Esophagus squamous epithelium (tissue), 5 donors: ENCODE measurements around the gene TBC1D10A. TPM values are rescaled to one million over a fixed set of nuclear protein-coding genes. Genes with fewer than 3 reads are reported as not detected.
A peak's percentile ranks its signal among the peaks of the same experiment; 100 is the strongest.

Source experiments
- DNase-seq: peaks from one replicate; lab custom pipeline; 2025; lab: John Stamatoyannopoulos, UW
- H3K27ac ChIP-seq, 4 donors: fragments of 200-600 bp; sonication (generic); one replicate each; pipeline ENCODE4 v1.5.1; 2016 to 2019; ENCODE audit warnings: mild to moderate bottlenecking in 1 of 4
- H3K27me3 ChIP-seq, 4 donors: fragments of 200-600 bp; sonication (generic); 1 replicate in 3 of 4; 2 replicates in 1 of 4; pipeline versions ENCODE4 v1.5.1 to v1.6.0; 2017 to 2021; ENCODE audit warnings: antibody characterized with exemption in 1 of 4
- H3K36me3 ChIP-seq, 3 donors: fragments of 200-600 bp; sonication (generic); one replicate each; pipeline ENCODE4 v1.5.1; 2016 to 2019
- H3K4me1 ChIP-seq, 3 donors: fragments of 200-600 bp; sonication (generic); one replicate each; pipeline ENCODE4 v1.5.1; 2017 to 2019
- H3K4me3 ChIP-seq, 4 donors: fragments of 200-600 bp; sonication (generic); 1 replicate in 3 of 4; 2 replicates in 1 of 4; pipeline ENCODE4 v1.5.1; 2016 to 2019; ENCODE audit warnings: mild to moderate bottlenecking in 2 of 4, moderate library complexity in 1 of 4
- H3K9me3 ChIP-seq, 3 donors: fragments of 200-600 bp; sonication (generic); one replicate each; pipeline ENCODE4 v1.5.1; 2016 to 2019
- CTCF ChIP-seq, 6 experiments: fragments of 450-650 bp in 4 of 6; fragments of 200-600 bp in 2 of 6; sonication (generic) in 2 of 6; IDR thresholded peaks; one replicate each; pipeline ENCODE4 v1.5.1; 2016 to 2019; ENCODE audit warnings: antibody characterized with exemption in 6 of 6, mild to moderate bottlenecking in 4 of 6, moderate library complexity in 4 of 6
- POLR2A ChIP-seq, 4 donors: fragments of 450-650 bp; IDR thresholded peaks; one replicate each; pipeline ENCODE4 v1.6.1; 2017; ENCODE audit warnings: antibody characterized with exemption in 4 of 4, mild to moderate bottlenecking in 4 of 4, moderate library complexity in 3 of 4
- WGBS, 2 donors: methylation state at CpG; one replicate each; pipeline ENCODE4 v1.1.5; 2018; 5-methylcytosine and 5-hydroxymethylcytosine counted together
- intact Hi-C: fragments of 100-400 bp; cut with DNase I; formaldehyde crosslinking; loops from one replicate; pipeline ENCODE4 v1.15.0; 2022
- total RNA-seq, 4 donors: library from RNA; depleted of rRNA; stranded (reverse); fragments of >200 nt; gene quantifications; one replicate each; pipeline ENCODE4 v1.1.0, GENCODE V29; 2016
- donor health status: DM: yes; HTN: yes; CAD: no.

The TBC1D10A gene
- total RNA-seq, 4 donors from 2014 or later, result 40.7 to 55.1 (median 47.0) TPM

GRCh38 chr22:30262917-30263741 lies 63.6 kb downstream of the TBC1D10A start:
- intact Hi-C loops, result no loop called here
- Histone ChIP-seq H3K9me3 (no peaks in the 10 kb centered on the region), H3K27ac (peak overlapping the region in 1 of 4 donors; percentile 47), H3K4me1 (peaks cover 17 to 34% (median 20%) of the 10 kb centered on the region in 3 donors), H3K27me3 (no peaks in the 10 kb centered on the region), H3K4me3 (peak overlapping the region in 3 of 4 donors; percentile 6 to 48 (median 11)), H3K36me3 (no peaks in the 10 kb centered on the region)
- DNase-seq, result no peak
- WGBS, 2 donors, result 8 to 22% methylated on average over 13 to 23 of the region's 27 CpGs
- TF ChIP-seq POLR2A (IDR thresholded peaks at IDR 0.05) (no peak), CTCF (IDR thresholded peaks at IDR 0.05) (peak; percentile 94 to 100 (median 98))

GRCh38 chr22:30262112-30262511 lies 64.6 kb downstream of the TBC1D10A start:
- intact Hi-C loops, result no loop called here

GRCh38 chr22:30261134-30261533 lies 65.6 kb downstream of the TBC1D10A start:
- H3K4me3 ChIP-seq, result no peak overlapping the region
- 65 to 87% methylated on average over 8 of the region's 8 CpGs for WGBS, 2 donors
- no peaks in the 10 kb centered on the region for H3K36me3 ChIP-seq
- H3K9me3 ChIP-seq, result no peaks in the 10 kb centered on the region
- TF ChIP-seq POLR2A (IDR thresholded peaks at IDR 0.05) (no peak), CTCF (IDR thresholded peaks at IDR 0.05) (no peak)
- intact Hi-C loops, result no loop called here
- H3K27me3 ChIP-seq, result no peaks in the 10 kb centered on the region
- no peak overlapping the region for H3K27ac ChIP-seq
- H3K4me1 ChIP-seq, result peaks cover 17 to 34% (median 20%) of the 10 kb centered on the region in 3 donors
- DNase-seq, result no peak

More at GRCh38 chr22:30262112-30262511, 64.6 kb downstream of the TBC1D10A start:
- H3K27ac ChIP-seq, result peak overlapping the region; percentile 14 to 47 (median 24)
- H3K4me3 ChIP-seq, result no peak overlapping the region
- no peak for TF ChIP-seq POLR2A (IDR thresholded peaks at IDR 0.05)
- no peak for TF ChIP-seq CTCF (IDR thresholded peaks at IDR 0.05)
- 29 to 48% methylated on average over 3 to 4 of the region's 4 CpGs for WGBS, 2 donors
- no peaks in the 10 kb centered on the region for H3K27me3 ChIP-seq
- no peaks in the 10 kb centered on the region for H3K36me3 ChIP-seq
- H3K9me3 ChIP-seq, result no peaks in the 10 kb centered on the region
- no peak for DNase-seq
- H3K4me1 ChIP-seq, result peaks cover 17 to 27% (median 20%) of the 10 kb centered on the region in 3 donors

- H3K4me3 ChIP-seq, result no peak overlapping the region
- intact Hi-C loops, result no loop called here
- no peaks in the 10 kb centered on the region for H3K36me3 ChIP-seq
- TF ChIP-seq CTCF (IDR thresholded peaks at IDR 0.05) (no peak), POLR2A (IDR thresholded peaks at IDR 0.05) (no peak)
- H3K27ac ChIP-seq, result no peak overlapping the region
- peaks cover 21 to 39% (median 25%) of the 10 kb centered on the region in 3 donors for H3K4me1 ChIP-seq
- no peaks in the 10 kb centered on the region for H3K9me3 ChIP-seq
- no peak for DNase-seq
- no peaks in the 10 kb centered on the region for H3K27me3 ChIP-seq
- WGBS, 2 donors, result 77% methylated on average over 5 of the region's 8 CpGs
Observed at GRCh38 chr22:30260682-30261081, 66.1 kb downstream of the TBC1D10A start.

GRCh38 chr22:30260276-30260675 lies 66.5 kb downstream of the TBC1D10A start:
- Histone ChIP-seq H3K4me1 (peaks cover 21 to 39% (median 26%) of the 10 kb centered on the region in 3 donors), H3K4me3 (no peak overlapping the region), H3K27me3 (no peaks in the 10 kb centered on the region), H3K36me3 (no peaks in the 10 kb centered on the region), H3K27ac (no peak overlapping the region), H3K9me3 (no peaks in the 10 kb centered on the region)
- intact Hi-C loops, result no loop called here
- no peak for TF ChIP-seq CTCF (IDR thresholded peaks at IDR 0.05)
- no peak for TF ChIP-seq POLR2A (IDR thresholded peaks at IDR 0.05)
- no peak for DNase-seq
- 40 to 100% methylated on average over 1 to 3 of the region's 11 CpGs for WGBS, 2 donors
